CD14-positive monocyte (primary cell): ENCODE data around the gene IMPDH1. TPM values are rescaled to one million over a fixed set of nuclear protein-coding genes. Genes with fewer than 3 reads are reported as not detected.

Experiments
- DNase-seq, 3 donors: peaks; one replicate each; pipeline ENCODE4 v3.0.0-alpha.2; 2011 to 2022
- H2AFZ ChIP-seq: 2 replicates; pipeline ENCODE4 v1.6.0; 2012; ENCODE audit warnings: mild to moderate bottlenecking, low read depth, low read length, inconsistent platforms; ENCODE audit not compliant: insufficient read depth, poor library complexity, severe bottlenecking
- H3K27ac ChIP-seq, 2 donors: 1 replicate in 1 of 2; 2 replicates in 1 of 2; pipeline ENCODE4 v1.5.1; 2012 to 2013; ENCODE audit warnings: low read length in 2 of 2, control low read depth in 1 of 2, inconsistent platforms in 1 of 2, low read depth in 1 of 2, mild to moderate bottlenecking in 1 of 2
- H3K27me3 ChIP-seq, 2 donors: one replicate each; pipeline versions ENCODE4 v1.6.0 to v1.6.1; 2011 to 2013; ENCODE audit warnings: low read length in 2 of 2; ENCODE audit not compliant: control insufficient read depth in 2 of 2, insufficient read depth in 2 of 2
- H3K36me3 ChIP-seq, 2 donors: replicated peaks in 1 of 2; 1 replicate in 1 of 2; 2 replicates in 1 of 2; pipeline versions ENCODE4 v1.5.1 to v1.6.1; 2012 to 2013; ENCODE audit warnings: low read length in 2 of 2, control low read depth in 1 of 2, inconsistent platforms in 1 of 2, mild to moderate bottlenecking in 1 of 2; ENCODE audit not compliant: insufficient read depth in 2 of 2, control insufficient read depth in 1 of 2
- H3K4me1 ChIP-seq, 2 donors: 1 replicate in 1 of 2; 2 replicates in 1 of 2; pipeline versions ENCODE4 v1.5.1 to v1.6.1; 2012 to 2013; ENCODE audit warnings: low read length in 2 of 2, control low read depth in 1 of 2, inconsistent platforms in 1 of 2, mild to moderate bottlenecking in 1 of 2, moderate library complexity in 1 of 2; ENCODE audit not compliant: insufficient read depth in 2 of 2, control insufficient read depth in 1 of 2
- H3K4me2 ChIP-seq: replicated peaks from 2 replicates; pipeline ENCODE3; 2012; ENCODE audit warnings: low read length, moderate library complexity, mild to moderate bottlenecking; ENCODE audit not compliant: poor library complexity, severe bottlenecking; ENCODE audit errors: extremely low read depth
- H3K4me3 ChIP-seq, 3 experiments: fragments of 200-600 bp in 1 of 3; sonication (generic) in 1 of 3; replicated peaks in 1 of 3; 1 replicate in 2 of 3; 2 replicates in 1 of 3; pipeline ENCODE4 v1.5.1; 2011 to 2013; ENCODE audit warnings: low read length in 3 of 3, mild to moderate bottlenecking in 3 of 3, control low read depth in 2 of 3, low read depth in 2 of 3, inconsistent platforms in 1 of 3, moderate library complexity in 1 of 3
- H3K79me2 ChIP-seq: 2 replicates; pipeline ENCODE4 v1.6.0; 2012; ENCODE audit warnings: mild to moderate bottlenecking, control low read depth, inconsistent platforms, low read length, moderate library complexity; ENCODE audit not compliant: insufficient read depth
- H3K9ac ChIP-seq: 2 replicates; pipeline ENCODE4 v1.6.0; 2017; ENCODE audit warnings: low read length, mild to moderate bottlenecking; ENCODE audit not compliant: insufficient read depth, poor library complexity, severe bottlenecking
- H3K9me3 ChIP-seq, 2 donors: replicated peaks in 1 of 2; 1 replicate in 1 of 2; 2 replicates in 1 of 2; pipeline versions ENCODE4 v1.5.1 to v1.6.1; 2012 to 2013; ENCODE audit warnings: low read length in 2 of 2, control low read depth in 1 of 2; ENCODE audit not compliant: control insufficient read depth in 1 of 2, insufficient read depth in 1 of 2
- H4K20me1 ChIP-seq: 2 replicates; pipeline ENCODE4 v1.6.0; 2012; ENCODE audit warnings: mild to moderate bottlenecking, low read length, control low read depth, moderate library complexity; ENCODE audit not compliant: insufficient read depth
- H3K27ac Mint-ChIP-seq, 7 donors: one replicate each; pipeline ENCODE4 v1.8.0; 2020; ENCODE audit warnings: mild to moderate bottlenecking in 7 of 7, mixed read lengths in 7 of 7, moderate library complexity in 6 of 7, inconsistent platforms in 2 of 7
- H3K27me3 Mint-ChIP-seq, 3 donors: one replicate each; pipeline ENCODE4 v1.8.0; 2021 to 2022; ENCODE audit warnings: low read depth in 3 of 3, mild to moderate bottlenecking in 3 of 3, mixed read lengths in 3 of 3, moderate library complexity in 3 of 3, inconsistent platforms in 1 of 3
- H3K36me3 Mint-ChIP-seq, 2 donors: one replicate each; pipeline ENCODE4 v1.8.0; 2020; ENCODE audit warnings: mixed read lengths in 2 of 2, inconsistent platforms in 1 of 2, mild to moderate bottlenecking in 1 of 2
- H3K4me1 Mint-ChIP-seq: one replicate; pipeline ENCODE4 v1.8.0; 2020; ENCODE audit warnings: mild to moderate bottlenecking, mixed read lengths
- H3K4me3 Mint-ChIP-seq, 2 donors: one replicate each; pipeline ENCODE4 v1.8.0; 2020; ENCODE audit warnings: mild to moderate bottlenecking in 2 of 2, mixed read lengths in 2 of 2, moderate library complexity in 1 of 2
- H3K9me3 Mint-ChIP-seq, 7 donors: one replicate each; pipeline ENCODE4 v1.8.0; 2020 to 2022; ENCODE audit warnings: mixed read lengths in 7 of 7, mild to moderate bottlenecking in 6 of 7, moderate library complexity in 6 of 7, inconsistent platforms in 2 of 7
- WGBS: methylation state at CpG from one replicate; pipeline ENCODE4 v1.1.5; 2013; ENCODE audit warnings: missing lambda C conversion rate; ENCODE audit not compliant: insufficient coverage; 5-methylcytosine and 5-hydroxymethylcytosine counted together
- intact Hi-C, 2 donors: fragments of 100-400 bp; cut with micrococcal nuclease; formaldehyde crosslinking; loops; one replicate each; pipeline versions ENCODE4 v1.15.0 to v1.15.1; 2023
- polyA plus RNA-seq, 3 donors: library from polyadenylated mRNA; depleted of rRNA in 1 of 3; unstranded in 2 of 3; stranded (reverse) in 1 of 3; fragments of 300-500 nt in 2 of 3; fragments of >200 nt in 1 of 3; fragmentation: Illumina TruSeq in 2 of 3; gene quantifications; 1 replicate in 2 of 3; 2 replicates in 1 of 3; pipeline ENCODE4 v1.2.3, GENCODE V29; 2012 to 2021
- TF ChIP-seq, protein P1 (sequence below): fragments of 200-600 bp; IDR thresholded peaks from one replicate; pipeline ENCODE4 v1.8.0; 2022; ENCODE audit warnings: antibody characterized with exemption, mild to moderate bottlenecking

The IMPDH1 gene
- polyA plus RNA-seq, 3 donors: 110 to 259 (median 152) TPM

DNA sequence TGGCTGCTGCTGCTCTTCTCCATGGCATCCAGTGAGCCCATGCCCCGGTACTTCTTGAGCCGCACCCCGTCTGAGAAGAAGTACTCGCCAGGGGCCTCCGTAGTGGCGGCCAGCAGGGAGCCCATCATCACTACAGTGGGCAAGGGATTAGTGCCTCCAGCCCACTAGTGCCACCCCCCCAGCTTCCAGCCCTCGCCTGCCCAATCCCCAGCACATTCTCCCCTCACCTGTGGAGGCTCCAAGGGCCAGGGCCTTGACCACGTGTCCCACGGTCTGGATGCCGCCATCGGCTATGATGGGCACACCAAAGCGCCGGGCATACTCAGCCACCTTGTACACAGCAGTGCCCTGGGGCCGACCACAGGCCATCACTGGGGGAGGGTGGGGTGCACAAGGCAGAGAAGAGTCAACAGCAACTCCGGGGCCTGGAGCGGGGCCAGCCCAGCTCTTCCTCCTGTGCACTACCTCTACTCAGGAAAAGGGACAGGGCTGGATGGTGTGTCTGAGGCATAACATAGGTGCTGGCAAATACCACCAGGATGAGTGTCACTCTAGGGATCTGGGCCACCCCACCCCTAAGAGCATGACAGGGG lies 14.8 kb downstream of the IMPDH1 start:
- H3K79me2 ChIP-seq: no peaks in the 10 kb centered on the region
- H3K27ac ChIP-seq: no peak overlapping the region
- TF ChIP-seq, protein P1, sequence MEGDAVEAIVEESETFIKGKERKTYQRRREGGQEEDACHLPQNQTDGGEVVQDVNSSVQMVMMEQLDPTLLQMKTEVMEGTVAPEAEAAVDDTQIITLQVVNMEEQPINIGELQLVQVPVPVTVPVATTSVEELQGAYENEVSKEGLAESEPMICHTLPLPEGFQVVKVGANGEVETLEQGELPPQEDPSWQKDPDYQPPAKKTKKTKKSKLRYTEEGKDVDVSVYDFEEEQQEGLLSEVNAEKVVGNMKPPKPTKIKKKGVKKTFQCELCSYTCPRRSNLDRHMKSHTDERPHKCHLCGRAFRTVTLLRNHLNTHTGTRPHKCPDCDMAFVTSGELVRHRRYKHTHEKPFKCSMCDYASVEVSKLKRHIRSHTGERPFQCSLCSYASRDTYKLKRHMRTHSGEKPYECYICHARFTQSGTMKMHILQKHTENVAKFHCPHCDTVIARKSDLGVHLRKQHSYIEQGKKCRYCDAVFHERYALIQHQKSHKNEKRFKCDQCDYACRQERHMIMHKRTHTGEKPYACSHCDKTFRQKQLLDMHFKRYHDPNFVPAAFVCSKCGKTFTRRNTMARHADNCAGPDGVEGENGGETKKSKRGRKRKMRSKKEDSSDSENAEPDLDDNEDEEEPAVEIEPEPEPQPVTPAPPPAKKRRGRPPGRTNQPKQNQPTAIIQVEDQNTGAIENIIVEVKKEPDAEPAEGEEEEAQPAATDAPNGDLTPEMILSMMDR: no peak
- no peaks in the 10 kb centered on the region for H3K27me3 Mint-ChIP-seq
- intact Hi-C loops: no loop called here
- H3K9ac ChIP-seq: no peak overlapping the region
- H3K4me2 ChIP-seq: no peak overlapping the region
- no peak for DNase-seq
- peaks cover 67 to 82% of the 10 kb centered on the region in 2 donors for H3K36me3 Mint-ChIP-seq
- H3K4me1 Mint-ChIP-seq: peaks cover 9% of the 10 kb centered on the region
- H3K4me3 ChIP-seq: no peak overlapping the region
- WGBS: 96% methylated on average over 10 of the region's 16 CpGs
- H3K9me3 ChIP-seq: no peaks in the 10 kb centered on the region
- H3K27me3 ChIP-seq: no peaks in the 10 kb centered on the region
- H3K9me3 Mint-ChIP-seq: no peaks in the 10 kb centered on the region
- peaks cover 5 to 11% of the 10 kb centered on the region in 2 donors for H3K4me1 ChIP-seq
- H2AFZ ChIP-seq: no peak overlapping the region
- no peak overlapping the region for H3K27ac Mint-ChIP-seq
- H3K4me3 Mint-ChIP-seq: no peak overlapping the region
- H3K36me3 ChIP-seq: peaks cover 74 to 86% of the 10 kb centered on the region in 2 donors
- H4K20me1 ChIP-seq: peaks cover 90% of the 10 kb centered on the region

DNA sequence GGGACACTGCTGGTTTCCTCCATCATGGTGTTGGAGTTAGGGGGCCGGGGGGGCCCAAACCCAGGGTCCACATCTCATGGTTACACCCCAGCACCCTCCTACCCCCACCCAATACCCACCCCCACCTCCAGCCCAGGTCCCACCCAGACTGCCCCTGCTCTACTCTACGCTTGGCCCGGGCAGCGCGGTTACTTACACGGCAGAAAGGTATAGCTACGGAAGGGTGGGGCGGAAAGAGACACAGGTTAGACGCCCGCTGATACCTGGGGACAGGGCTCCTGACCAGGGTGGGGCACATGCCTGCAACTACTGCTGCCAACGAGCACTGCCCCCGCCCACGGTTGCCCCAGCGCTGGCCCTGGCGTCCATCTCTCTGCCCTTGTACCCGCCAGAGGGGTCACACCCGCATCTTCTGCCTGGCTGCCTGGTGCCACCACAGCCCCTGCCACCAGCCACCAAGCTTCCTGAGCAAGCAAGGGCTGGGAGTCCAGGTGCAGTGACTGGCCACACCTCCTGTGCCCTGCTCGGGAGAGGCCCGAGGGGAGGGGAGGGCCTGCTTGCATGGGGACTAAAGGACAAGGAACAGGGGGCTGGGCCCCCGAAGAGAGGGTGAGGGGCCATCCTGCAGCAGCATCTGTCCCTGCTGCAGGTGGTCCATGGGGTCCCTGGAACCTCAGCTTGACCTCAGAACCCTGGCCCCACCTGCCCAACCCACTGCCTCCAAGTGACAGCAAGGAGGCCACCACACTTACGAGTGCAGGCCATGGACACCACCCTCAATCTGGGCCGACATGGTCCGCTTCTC lies 16.1 kb downstream of the IMPDH1 start:
- H3K4me2 ChIP-seq: no peak overlapping the region
- intact Hi-C loops: no loop called here

More for the DNA sequence above, 16.1 kb downstream of the IMPDH1 start:
- H3K9me3 Mint-ChIP-seq: no peaks in the 10 kb centered on the region
- H3K4me3 Mint-ChIP-seq: no peak overlapping the region
- 95% methylated on average over 16 of the region's 23 CpGs for WGBS
- Histone ChIP-seq H3K79me2 (no peaks in the 10 kb centered on the region), H2AFZ (no peak overlapping the region), H3K27ac (no peak overlapping the region), H3K4me1 (peaks cover 5 to 11% of the 10 kb centered on the region in 2 donors), H3K4me3 (no peak overlapping the region), H3K9me3 (no peaks in the 10 kb centered on the region), H4K20me1 (peaks cover 77% of the 10 kb centered on the region), H3K9ac (no peak overlapping the region), H3K36me3 (peaks cover 63 to 75% of the 10 kb centered on the region in 2 donors), H3K27me3 (no peaks in the 10 kb centered on the region)
- H3K36me3 Mint-ChIP-seq: peaks cover 62 to 71% of the 10 kb centered on the region in 2 donors
- DNase-seq: no peak
- H3K4me1 Mint-ChIP-seq: peaks cover 9% of the 10 kb centered on the region
- H3K27ac Mint-ChIP-seq: no peak overlapping the region
- TF ChIP-seq, protein P1: no peak
- peaks cover 0 to 6% (median 2%) of the 10 kb centered on the region in 3 donors for H3K27me3 Mint-ChIP-seq
